ENCODE results near the gene LRP1B.
"Not testable (repeated sequence)": the region's sequence is repeated elsewhere in the genome, so short reads cannot be mapped to it uniquely, and the experiment has no call there.

DNA sequence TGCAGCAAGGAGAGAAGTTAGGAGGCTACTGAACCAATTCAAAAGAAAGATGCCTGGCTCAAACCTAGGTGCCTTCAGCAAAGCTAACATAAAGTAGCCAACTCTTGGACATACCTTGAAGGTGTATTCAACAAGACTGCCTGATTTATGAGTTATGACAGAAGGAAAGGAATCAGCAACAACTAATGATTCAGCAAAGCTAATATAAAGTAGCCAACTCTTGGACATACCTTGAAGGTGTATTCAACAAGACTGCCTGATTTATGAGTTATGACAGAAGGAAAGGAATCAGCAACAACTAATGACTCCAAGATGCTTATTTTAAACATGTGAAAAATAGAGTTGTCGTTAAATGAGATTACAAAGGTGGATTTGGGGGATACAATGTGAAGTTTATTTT, 1786.5 kb downstream of the LRP1B start:
- not testable (repeated sequence) for TF ChIP-seq POLR2AphosphoS5 (IDR thresholded peaks at IDR 0.05)
- TF ChIP-seq, protein P1, sequence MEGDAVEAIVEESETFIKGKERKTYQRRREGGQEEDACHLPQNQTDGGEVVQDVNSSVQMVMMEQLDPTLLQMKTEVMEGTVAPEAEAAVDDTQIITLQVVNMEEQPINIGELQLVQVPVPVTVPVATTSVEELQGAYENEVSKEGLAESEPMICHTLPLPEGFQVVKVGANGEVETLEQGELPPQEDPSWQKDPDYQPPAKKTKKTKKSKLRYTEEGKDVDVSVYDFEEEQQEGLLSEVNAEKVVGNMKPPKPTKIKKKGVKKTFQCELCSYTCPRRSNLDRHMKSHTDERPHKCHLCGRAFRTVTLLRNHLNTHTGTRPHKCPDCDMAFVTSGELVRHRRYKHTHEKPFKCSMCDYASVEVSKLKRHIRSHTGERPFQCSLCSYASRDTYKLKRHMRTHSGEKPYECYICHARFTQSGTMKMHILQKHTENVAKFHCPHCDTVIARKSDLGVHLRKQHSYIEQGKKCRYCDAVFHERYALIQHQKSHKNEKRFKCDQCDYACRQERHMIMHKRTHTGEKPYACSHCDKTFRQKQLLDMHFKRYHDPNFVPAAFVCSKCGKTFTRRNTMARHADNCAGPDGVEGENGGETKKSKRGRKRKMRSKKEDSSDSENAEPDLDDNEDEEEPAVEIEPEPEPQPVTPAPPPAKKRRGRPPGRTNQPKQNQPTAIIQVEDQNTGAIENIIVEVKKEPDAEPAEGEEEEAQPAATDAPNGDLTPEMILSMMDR (IDR thresholded peaks at IDR 0.05), result not testable (repeated sequence)

Data from breast epithelium (tissue), 3 donors.